ENCODE data around the gene CYB5B.
A peak's percentile ranks its signal among the peaks of the same experiment; 100 is the strongest.
"Not testable (repeated sequence)": the region's sequence is repeated elsewhere in the genome, so short reads cannot be mapped to it uniquely, and the experiment has no call there.

Gene CYB5B

DNA sequence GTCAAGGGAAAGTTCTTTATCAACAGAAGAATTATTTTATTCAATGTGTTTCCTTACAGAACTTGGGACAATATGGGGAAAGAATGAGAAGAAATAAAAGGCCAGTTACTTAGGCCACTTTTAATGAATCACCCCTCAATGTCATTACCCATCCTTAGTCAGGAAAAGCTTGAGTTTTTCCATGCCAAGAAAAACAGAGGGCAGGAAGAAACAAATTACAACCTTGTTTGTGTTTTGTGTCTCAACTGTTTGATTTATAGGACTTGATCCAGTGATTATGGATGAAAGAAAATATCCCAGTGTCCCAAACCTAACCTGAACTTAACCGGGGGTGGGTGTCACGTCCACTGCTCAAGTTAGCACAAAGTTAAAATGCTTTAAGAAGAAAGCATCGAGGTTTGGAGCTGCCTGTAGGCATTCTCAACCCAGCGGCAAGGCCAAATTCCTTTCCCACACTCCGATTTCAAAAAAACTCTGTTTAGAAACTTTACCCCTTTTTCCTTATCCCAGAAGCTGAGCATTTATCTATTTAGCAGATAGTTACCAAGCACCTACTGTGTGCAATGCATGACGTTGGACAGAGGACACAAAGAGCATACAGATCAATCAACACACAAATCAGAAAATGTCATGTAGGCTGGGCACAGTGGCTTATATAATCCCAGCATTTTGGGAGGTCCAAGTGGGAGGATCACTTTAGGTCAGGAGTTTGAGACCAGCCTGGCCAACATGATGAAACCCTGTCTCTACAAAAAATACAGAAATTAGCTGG, 14.0 kb upstream of the CYB5B start:
- no peak for DNase-seq (ENCODE audit: low spot score)

DNA sequence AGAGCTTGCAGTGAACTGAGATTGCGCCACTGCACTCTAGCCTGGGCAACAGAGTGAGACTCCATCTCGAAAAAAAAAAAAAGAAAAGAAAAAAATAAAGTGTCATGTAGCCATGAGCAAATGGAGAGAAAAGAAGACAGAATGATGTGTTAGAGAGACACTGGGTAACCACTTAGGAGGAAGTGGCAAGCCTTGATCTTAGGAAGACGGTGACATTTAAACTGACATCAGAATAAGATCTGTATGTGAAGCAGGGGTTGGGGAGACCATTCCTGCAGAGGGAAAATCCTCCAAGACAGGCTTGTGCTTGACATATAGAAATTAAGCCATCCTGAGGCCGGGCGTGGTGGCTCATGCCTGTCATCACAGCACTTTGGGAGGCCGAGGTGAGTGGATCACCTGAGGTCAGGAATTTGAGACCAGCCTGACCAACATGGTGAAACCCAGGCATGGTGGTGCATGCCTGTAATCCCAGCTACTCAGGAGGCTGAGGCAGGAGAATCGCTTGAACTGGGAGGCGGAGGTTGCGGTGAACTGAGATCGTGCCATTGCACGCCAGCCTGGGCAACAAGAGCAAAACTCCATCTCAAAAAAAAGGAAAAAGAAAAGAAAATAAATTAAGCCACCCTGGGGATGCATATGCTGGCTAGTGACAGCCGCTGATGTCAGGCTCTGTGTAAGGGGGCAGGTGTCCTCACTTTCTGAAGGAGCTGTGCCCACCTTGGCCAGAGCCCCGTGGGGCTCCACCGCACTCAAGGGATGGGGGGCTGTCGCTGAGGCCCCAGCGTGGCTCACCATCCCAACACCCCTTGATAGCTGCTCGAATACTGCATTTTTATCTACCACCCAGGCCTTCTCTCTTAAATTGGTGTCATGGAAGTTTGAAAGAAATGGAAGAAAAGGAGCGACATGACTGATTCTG, 13.1 kb upstream of the CYB5B start:
- DNase-seq (ENCODE audit: low spot score): no peak

DNA sequence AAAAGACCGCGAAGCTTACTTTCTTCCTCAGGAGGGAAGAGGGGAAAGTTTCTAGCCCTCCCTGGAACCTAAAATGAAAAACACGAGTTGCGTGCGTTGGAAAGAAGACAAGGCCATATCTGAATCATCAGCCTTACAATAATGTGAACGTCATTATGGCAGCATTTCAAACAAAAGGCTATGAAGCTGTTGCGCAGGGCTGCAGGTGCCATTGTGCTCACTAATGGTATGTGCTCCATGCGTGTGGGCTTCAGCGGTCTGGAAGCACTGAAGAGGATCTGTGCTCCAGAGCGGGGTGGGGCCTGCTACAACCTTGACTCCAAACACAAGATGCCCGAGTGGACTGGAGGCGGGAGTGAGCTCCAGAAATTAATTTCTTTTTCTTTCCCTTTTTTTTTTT, 12.1 kb upstream of the CYB5B start:
- DNase-seq (ENCODE audit: low spot score): no peak

DNA sequence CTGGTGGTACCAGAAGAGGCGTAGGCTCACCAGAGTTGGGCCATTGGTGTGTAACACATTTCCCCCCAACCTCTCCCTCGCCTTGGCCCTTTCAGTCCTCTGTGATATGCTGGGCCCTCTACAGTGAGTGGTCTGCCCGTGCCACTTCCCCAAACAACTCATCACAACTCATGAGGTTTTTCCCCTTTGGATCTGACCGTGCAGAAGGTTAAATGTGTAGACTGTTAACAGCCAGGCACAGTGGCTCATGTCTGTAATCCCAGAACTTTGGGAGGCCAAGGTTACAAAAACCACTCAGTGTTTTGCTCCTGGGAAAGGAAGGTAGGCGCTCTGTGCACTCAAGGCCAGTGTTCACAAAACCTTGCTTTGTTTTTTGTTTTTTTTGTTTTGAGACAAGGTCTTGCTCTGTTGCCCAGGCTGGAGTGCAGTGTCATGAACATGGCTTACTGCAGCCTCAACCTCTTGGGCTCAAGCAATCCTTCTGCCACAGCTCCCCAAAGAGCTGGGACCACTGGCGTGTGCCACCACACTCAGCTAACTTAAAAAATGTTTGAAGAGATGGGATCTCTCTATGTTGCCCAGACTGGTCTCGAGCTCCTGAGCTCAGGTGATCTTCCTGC, 11.3 kb upstream of the CYB5B start:
- DNase-seq (ENCODE audit: low spot score): no peak

DNA sequence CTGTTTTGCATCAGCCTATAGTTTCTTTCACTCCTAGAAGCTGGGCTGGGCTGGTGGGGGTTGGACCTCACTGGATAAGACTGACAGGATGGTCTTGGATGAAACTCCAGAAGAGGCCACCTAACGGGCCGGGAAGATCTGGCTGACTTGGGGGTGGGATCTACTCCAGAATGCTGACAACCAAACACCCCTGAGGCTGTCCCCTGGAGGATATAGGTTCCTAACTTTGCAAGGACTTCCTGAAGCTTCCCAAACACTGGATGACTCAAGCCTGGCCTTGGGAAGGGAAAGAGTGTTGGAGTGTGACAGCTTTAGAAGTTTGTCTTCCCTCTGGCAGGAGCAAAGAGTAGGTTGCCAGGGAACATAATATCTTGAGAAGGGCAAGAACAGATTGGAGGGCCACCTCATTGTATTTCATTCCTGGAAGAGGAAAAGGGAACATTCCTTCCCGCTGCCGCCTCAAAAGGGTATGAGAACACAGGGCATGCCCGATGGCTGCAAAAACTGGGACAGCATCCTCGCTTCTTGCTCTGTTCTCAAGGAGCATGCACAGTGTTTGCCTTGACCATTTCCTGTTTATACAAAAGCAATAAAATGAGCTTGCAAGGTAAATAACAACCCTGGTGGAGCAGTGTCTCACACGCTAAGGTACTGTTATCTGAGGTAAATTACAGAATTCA, 6.8 kb upstream of the CYB5B start:
- peak; percentile 32 for DNase-seq (ENCODE audit: low spot score)

DNA sequence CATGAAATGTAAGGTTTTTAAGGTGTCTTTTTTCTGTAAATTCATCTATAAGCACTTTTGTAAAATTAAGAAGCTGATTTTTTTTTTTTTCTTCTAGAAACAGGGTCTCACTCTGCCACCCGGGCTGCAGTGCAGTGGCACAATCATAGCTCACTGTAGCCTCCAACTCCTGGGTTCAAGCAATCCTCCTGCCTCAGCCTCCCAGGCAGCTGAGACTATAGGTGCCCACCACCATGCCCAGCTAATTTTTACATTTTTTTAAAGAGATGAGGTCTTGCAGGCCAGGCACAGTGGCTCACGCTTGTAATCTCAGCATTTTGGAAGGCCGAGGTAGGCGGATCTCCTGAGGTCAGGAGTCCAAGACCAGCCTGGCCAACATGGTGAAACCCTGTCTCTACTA, 4.5 kb upstream of the CYB5B start:
- DNase-seq (ENCODE audit: low spot score): no peak

DNA sequence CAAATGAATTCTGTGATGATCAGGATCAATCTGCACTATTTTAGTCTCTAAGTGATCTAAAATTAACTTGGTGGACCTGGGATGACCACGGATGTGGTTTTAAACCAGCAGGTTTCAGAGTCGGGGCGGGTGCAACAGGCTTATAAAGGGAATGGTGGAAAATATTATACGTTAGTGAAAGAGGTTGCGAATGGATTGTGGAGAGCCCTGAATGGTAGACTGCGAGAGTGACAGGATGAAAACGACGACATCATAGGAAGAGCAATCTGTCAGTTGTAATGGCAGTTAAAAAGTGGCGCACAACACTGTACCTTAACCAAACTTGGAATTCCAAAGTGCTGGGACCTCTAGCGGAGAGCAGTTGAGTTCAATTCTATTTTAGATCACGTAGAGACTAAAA, 1.2 kb upstream of the CYB5B start:
- no peak for DNase-seq (ENCODE audit: low spot score)

DNA sequence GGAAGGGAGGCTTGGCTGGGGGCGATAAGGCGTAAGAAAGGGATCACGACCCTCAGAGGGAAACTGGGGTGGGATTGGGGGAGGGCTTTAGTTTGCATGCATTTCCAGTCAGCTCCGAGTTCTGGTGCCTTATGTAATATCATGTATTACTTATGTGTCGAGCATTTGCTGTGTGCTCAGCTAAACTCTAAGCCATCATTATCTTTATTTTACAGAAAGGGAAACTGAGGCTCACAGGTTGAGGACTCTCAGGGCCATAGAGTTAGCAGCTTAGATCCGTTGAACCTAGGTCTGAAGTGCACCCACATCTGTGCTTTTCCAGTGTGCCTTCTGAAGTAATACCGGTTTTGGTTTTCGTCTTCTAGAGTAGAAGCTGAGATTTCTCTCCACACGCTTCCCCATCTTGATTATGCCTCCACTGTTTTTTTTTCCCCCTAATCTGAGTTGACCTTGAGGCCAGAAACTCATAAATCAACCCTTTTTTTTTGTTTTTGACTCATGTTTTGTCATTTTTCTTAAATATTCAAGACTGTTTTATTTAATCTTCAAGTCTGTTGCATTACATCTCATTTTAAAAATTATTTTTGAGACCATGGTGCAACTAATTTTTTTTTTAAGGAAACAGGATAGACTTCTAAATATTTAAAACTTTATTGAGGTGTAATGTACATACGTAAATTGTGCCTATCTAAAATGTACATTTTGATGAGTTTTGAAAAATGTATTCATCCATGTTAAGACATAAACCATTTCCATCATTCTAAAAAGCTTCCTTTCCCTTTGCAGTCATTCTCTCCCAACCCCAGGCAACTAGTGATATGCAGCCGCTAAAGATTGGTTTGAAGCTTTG, 741 bp downstream of the CYB5B start:
- DNase-seq (ENCODE audit: low spot score): no peak

DNA sequence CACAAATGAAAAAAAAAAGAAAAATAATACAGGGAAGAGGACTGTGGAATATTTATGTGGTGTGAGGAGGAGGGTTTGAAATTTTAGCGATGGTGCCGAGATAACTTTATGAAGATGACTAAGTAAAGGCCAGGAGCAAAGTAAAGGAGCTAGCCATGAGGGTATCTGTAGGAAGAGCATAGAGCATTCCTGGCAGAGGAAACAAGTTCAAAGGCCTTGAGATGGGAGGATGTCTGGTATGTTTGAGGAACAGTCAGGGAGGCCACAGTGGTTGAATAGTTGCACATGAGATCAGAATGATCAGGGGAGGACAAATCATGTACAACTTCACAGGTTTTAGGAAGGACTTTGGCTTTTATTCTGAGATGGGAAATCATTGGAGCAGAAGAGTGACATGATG, 4.2 kb downstream of the CYB5B start:
- no peak for DNase-seq (ENCODE audit: low spot score)

DNA sequence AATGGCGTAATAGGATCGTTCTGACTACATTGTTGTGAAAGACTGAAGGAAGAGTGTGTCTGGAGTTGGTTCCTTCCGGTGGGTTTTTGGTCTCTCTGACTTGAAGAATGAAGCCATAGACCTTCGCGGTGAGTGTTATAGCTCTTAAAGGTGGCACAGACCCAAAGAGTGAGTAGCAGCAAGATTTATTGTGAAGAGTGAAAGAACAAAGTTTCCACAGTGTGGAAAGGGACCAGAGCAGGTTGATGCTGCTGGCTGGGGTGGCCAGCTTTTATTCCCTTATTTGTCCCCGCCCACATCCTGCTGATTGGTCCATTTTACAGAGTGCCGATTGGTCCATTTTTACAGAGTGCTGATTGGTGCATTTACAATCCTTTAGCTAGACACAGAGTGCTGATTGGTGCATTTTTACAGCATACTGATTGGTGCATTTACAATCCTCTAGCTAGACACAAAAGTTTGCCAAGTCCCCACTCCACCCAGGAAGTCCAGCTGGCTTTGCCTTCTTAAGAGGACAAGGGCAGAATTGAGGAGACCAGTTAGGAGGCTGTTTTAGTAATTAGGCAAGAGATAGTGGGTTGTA, 4.7 kb downstream of the CYB5B start:
- not testable (repeated sequence) for DNase-seq (ENCODE audit: low spot score)

DNA sequence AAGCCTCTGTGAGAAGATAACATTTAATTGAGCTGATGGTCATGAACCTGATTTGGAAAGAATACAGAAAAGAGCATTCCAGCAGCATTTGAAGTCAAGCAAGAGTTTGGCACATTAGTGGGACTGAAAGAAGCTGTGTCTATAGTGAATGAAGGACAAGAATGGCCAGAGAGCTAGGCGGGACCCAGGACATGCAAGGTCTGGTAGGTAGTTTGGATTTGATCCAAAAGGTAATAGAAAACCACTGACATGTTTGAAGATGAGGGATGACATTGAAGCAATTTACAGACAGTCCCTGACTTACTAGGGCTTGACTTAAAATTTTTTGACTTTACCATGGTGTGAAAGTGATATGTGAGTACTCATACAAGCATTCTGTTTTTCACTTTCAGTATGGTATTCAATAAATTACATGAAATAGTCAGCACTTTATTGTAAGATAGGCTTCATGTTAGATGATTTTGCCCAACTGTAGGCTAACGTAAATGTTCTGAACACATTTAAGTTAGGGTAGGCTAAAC, 7.6 kb downstream of the CYB5B start:
- no peak for DNase-seq (ENCODE audit: low spot score)

DNA sequence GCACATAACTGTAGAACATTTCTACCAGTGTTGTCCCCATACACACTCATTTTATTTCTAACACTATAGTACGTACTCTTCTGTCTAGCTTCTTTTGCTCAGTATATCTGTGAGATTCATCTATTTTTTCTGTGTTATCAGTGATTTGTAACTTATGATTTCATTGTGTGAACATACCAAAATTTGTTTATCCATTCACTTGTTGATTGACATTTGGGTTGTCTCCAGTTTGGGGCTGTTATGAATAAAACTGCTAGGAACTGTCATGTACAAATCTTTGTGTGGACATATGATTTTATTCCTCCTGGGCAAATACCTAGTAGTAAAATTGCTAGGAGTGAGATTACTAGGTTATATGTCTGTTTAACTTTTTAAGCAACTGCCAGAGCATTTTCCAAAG, 9.6 kb downstream of the CYB5B start:
- no peak for DNase-seq (ENCODE audit: low spot score)

DNA sequence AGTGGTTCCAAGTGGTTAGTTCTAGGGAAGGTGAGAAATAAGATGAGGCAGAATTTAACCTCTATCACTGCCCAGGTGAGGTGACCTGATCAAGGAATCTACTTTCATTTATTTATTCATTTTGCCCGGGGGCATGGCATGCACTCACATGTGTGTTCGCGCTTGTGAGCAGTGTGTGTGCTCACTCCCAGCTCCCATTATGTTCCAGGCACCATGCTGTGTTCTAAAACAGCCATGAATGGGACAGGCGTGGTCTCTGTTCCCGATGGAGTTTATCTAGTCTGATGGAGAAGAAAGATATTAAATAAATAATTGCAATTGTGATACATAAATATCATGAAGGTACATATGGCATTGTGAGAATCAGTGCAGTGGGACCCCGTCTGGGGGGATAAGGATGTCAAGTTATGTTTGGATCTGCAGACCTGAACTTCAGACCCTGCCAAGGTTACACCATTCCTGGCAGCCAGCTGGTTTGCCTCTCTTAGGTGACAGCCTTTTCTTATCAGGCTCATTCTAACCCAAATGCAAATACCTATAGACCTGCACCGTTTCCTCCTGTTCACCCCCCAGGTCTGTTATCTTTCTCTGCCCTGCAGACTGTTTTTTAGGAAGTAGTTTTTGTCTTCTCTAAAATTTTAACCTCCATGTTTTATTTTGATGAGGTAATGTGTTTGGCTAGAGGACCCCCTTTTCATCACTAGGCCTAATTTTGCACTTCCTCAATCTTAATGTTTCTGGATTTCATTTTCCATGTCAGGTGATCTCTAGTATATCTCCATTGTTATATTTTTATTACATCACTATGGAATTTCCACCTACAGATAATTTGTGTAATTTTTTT, 11.8 kb downstream of the CYB5B start:
- DNase-seq (ENCODE audit: low spot score): no peak

DNA sequence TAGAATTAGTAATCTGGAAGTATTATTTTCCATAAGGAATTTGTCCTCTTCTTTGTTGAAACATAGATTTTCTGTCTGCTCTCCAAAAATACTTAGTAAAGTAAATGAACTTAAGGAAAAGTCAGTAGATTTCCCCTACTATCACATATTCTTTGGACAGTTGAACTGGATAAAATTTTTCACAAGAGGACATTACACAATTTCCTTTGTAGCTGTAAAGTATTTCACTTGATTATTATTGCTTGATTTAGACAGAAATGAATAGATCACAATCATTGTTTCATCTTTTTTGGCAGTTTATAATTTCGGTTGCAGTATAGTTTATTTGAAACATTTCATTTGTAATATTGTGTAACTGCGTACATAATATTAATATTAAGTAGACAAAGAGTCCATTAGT, 12.5 kb downstream of the CYB5B start:
- no peak for DNase-seq (ENCODE audit: low spot score)

DNA sequence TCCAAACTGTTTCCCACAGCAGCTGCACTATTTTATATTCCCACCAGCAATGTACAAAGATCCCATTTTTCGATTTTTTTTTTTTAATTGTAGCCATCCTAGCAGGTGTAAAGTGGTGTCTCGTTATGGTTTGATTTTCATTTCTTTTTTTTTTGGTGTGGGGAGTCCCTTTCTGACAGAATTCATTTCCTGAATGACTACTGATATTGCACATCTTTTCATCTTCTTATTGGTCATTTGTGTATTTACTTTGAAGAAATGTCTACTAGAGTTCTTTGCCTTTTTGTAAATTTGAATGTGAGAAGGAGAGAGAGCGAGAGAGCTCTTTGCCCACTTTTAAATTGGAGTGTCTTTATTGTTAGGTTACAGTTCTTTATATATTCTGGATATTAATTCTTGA, 14.0 kb downstream of the CYB5B start:
- DNase-seq (ENCODE audit: low spot score): no peak

DNA sequence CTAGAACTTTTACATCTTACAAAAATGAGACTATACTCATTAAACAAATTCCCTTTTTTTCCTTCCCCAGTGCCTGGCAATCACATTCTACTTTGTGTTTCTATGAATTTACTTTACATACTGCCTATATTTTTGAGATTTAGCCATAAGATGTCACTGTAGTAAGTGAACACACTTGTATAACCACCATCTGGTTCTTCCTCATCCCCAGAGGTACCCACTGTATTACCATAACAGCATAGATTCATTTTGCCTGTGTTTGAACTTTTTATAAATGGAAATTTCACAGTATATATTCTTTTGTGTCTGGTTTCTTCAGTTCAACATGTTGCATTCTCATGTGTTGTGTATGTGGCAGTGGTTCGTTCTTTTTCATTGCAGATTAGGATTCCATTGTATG, 15.8 kb downstream of the CYB5B start:
- no peak for DNase-seq (ENCODE audit: low spot score)

DNA sequence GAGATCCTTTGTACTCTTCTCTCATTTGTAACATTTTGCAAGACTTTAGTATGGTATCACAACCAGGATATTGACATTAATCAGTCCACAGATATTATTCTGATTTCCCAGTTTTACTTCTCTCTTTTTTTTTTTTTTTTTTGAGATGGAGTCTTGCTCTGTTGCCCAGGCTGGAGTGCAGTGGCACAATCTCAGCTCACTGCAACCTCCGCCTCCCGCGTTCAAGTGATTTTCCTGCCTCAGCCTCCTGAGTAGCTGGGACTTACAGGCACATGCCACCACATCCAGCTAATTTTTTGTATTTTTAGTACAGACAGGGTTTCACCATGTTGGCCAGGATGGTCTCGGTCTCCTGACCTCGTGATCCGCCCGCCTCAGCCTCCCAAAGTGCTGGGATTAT, 16.6 kb downstream of the CYB5B start:
- DNase-seq (ENCODE audit: low spot score): not testable (repeated sequence)

DNA sequence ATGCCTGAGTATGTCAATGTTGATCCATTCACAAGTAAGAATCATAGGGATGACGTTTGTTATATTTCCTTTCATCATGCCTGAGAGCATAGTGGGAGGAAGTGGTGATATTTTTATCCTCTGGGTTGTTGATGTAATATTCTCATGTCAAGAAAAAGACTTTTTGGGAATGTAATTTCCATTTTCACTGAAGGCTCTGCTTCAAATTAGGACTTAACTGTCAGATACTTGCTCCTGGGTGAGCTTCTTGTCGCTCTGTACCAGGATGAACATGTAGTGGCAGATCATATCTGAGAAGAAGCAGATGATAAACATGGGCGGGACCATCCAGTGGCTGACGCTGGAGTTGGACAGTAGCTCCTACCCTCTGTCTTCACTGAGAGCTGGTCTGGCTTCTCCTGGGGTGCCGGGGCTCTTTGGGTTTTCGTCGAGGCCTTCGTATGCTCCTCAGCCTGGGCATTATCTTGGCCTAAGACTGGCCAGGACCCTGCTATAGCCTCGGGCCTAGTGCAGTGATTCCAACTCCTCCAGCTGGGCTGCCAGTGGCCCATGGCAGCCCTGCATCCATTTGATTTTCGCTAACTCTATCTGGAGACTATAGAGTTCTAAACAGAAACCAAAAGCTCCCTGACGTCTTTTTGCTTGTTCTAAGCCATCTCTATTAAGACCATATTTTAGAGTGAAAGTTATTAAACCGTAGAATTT, 19.7 kb downstream of the CYB5B start:
- DNase-seq (ENCODE audit: low spot score): no peak

DNA sequence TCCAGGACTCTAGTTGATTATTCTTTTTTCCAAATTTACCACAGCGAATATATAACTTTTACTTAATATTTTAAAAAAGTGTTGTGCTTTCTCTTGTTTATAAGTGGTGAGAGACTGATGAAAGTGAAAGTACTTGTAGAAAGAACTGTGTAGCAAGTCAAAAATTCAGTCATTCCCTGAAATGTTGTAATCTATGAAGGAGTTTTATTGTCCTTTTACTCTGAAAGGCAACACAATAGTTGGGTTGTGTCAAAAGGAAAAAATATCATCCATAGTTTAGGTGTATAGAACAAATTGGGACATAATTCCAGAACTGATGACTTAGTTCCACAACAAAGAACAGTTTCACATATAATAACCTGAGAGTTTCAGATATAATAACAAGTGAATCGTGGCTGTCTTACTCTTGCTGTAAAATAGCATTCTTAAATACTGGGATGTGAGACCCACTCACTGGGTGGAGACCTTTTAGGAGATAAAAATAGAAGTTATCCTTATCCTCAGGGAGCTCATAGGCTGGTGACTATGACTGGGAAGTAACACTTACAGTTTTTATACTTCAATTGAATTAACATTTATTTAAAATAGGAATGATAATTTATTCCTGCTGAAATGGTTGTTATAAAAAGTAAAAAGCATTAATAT, 20.6 kb downstream of the CYB5B start:
- DNase-seq (ENCODE audit: low spot score): no peak

Data from iPS-NIHi11 (cell line).